Measurements from ENCODE around the gene SF3A2.

GRCh38 chr19:2249010-2249866 is 12.6 kb downstream of the SF3A2 start, which contains the start of gene AMH:
- no peak for TF ChIP-seq EZH2 (IDR thresholded peaks at IDR 0.05; ENCODE audit: borderline replicate concordance, low read length)
- TF ChIP-seq CTCF (IDR thresholded peaks at IDR 0.05; ENCODE audit: low read length): no peak
